Tongue (tissue), 2 donors: ENCODE results near the gene SUN5. TPM values are rescaled to one million over a fixed set of nuclear protein-coding genes. Genes with fewer than 3 reads are reported as not detected.
A peak's percentile ranks its signal among the peaks of the same experiment; 100 is the strongest.
"Not testable (repeated sequence)": the region's sequence is repeated elsewhere in the genome, so short reads cannot be mapped to it uniquely, and the experiment has no call there.

Experiments
- DNase-seq: peaks from one replicate; pipeline ENCODE4 v3.0.0-alpha.2; 2015
- total RNA-seq: library from RNA; depleted of rRNA; stranded (reverse); fragments of >200 nt; gene quantifications from one replicate; pipeline ENCODE4 v1.2.3, GENCODE V29; 2014

SUN5 gene
- total RNA-seq, 1 donor from 2014 or later: not detected

GRCh38 chr20:32963176-32963575, 41.1 kb downstream of the SUN5 start:
- no peak for DNase-seq

DNA sequence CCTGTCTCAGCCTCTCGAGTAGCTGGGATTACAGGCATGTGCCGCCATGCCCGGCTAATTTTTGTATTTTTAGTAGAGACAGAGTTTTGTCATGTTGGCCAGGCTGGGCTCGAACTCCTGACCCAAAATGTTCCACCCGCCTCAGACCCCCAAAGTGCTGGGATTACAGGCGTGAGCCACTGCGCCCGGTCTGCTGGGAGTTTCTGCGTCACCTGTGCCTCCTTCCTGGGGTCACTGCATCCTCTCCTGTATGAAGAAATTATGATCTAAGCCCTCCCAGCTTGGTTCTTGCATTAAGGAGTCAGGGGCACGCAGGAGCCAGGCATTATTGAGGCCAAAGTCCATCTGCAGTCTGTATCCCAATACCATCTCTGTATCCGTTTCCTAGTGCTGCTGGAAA, 41.6 kb downstream of the SUN5 start:
- not testable (repeated sequence) for DNase-seq

GRCh38 chr20:32962053-32962452, 42.2 kb downstream of the SUN5 start:
- no peak for DNase-seq

DNA sequence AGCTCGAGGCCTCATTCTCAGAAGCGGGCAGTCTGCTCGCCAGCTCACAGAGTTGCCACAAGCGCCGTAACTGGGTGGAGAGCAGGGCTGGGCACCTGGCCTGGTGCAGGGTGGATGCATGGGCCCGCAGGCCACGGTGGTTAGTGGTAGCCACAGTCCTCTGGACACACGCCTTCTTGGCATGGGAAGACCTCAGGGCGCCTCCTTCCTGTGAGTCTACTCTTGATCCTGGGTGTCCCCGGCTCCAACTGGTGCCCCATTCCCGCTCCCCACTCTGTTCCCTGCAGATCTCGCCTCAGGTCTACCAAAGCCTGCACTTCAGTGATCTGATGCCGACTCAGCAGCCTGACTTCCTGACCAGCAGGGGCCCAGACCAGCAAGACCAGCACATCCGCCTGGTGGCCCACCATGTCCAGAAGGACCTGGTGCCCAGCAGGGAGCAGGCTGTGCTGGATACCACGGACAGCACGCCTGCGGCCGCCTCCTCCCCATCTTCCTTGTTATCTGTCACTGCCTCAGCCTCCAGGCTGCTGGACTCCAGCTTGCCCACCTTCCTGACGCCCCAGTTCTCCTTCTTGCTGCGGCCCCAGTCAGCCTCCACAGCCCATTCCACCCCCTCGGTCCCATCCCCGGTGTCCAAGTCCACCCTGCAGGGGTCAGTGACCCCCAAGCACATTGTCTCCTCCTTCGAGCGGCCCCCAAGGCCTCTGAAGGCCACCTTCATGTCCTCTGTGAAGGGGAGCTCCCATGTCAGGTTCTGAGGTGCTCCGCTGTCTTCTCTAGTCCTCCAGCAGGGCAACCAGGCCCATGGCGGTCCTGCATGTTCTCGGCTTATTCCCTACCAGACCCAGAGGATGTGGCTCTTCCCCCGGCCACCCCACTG, 43.1 kb downstream of the SUN5 start:
- DNase-seq: no peak

DNA sequence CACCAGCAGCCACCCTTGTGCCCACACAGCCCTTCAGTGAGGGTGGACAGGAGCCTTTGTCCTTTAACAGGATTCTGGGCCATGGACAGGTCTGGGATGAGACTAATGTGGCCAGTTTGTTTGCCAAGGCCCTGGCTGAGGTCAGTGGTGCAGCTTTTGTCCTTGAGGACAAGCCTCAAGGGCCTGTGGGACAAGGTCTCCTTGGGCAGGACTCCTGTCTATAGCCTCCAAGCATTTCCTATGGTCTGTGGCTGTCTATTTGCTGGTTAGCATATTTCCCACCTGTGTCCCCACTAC, 44.1 kb downstream of the SUN5 start:
- DNase-seq: no peak

DNA sequence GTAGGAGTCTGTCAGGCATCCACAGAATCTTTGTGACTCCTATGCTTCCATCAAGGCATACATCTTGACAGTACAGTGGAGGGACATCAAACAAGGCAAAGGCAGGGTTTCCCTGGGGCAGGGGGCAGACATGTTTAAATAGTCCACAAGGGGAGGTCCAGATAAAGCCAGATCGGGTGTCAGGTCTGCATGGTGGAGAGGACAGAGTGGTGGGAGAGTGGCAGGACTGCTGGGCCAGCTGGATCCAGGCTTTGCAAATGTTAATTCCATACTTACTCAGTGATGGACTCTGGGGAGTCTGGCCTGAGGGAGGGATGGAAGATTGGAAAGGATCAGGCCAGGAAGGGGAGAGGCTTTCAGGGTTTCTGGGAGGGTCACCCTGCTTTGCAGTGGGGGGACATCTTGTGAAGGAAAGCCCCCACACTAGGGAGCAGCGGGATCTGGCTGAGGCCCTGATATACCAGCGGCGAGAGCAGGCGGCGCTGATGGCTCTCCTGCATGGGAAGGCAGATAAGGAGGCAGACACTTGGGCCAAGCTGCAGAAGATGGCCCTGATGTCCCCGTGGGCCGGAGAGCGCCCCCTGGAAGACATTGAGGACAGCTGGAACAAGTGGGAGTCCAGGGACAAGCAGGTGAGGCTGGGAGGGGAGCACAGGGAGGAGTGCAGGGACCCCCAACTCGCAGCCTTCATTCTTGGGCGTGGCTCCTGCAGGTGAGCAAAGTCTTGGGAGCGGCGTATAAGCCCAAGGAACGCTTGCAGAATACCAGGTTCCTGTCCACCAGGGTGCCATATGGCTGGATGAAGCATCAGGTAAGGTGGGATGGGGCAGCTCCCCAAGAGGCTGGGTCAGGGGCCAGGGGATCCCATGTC, 44.6 kb downstream of the SUN5 start:
- DNase-seq: no peak

DNA sequence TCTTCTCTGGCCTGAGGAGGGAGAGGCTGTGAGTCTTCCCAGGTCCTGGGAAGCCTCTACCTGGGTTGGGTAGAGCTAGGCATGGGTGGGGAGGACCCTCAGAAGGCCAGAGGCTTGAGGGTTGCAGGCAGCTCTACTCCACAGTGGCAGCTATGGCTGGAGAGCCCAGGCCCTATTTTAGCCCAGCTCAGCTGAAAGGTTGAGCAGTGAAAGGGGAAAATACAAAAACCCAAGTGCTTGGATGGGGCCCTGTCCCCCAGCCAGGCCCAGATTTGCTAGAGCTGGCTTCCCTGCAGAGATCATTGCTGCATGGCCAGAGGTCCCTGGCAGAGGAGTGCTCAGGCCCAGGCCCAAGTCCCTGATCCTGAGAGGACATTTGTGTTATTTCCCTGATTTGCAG, 45.7 kb downstream of the SUN5 start:
- no peak for DNase-seq

DNA sequence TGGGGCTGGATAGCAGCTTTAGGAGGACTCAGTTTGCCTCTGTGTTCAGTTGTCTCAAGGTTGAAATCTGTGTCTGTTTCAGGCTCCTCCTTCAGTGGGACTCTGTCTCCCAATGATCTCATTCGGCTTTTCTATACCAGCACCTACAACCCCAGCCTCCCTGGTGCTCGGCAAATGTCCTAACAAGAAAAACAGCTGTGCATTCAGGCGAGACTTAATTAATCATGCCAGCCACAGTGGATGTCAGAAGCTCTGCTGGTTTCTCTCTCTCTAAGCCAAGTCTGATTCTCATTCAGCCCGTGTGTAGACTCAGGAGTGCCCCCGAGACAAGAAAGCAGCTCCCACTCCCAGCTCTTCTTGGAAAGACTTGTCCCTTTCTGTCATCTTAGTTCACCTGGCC, 46.8 kb downstream of the SUN5 start:
- DNase-seq: no peak

DNA sequence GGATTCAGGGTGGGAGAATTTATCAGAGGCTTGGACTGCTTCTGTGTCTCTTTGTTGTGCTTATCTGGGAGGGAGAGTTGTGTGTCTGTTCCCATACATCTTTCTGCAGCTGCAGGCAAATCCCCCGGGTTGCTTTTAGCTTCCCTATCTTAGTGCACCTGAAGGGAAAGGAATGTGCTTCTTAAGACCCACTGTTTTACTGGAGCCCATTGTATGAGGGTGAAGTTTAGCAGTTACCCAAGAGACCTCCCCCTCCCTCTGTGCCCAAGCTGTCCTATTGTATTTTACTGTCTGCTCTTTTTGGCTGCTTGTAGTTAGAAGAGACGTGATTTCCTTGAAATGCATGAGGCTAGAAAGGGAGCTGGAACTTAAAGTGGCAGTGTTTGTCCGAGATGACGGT, 53.7 kb downstream of the SUN5 start:
- DNase-seq: not testable (repeated sequence)

DNA sequence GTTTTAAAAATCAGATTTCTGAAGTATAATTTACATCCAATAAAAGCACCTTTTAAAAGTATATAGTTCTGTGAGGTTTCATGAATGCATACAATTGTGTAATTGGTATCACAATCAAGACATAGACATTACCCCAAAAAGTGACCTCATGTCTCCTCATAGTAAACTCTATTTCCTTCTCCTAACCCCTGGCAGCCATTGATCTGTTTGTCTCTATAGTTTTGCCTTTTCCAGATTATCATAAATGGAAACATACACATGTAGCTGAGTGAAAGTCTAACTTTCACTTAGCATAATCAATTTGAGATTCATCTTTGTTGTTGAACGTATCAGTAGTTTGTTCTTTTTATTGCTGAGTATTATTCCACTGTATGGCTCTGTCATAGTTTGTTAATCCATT, 57.6 kb downstream of the SUN5 start:
- no peak for DNase-seq

- peak; percentile 28 for DNase-seq
These were observed 58.5 kb downstream of the SUN5 start for GRCh38 chr20:32945710-32946221.

- DNase-seq: no peak
These were observed 60.7 kb downstream of the SUN5 start for GRCh38 chr20:32943490-32944052.

DNA sequence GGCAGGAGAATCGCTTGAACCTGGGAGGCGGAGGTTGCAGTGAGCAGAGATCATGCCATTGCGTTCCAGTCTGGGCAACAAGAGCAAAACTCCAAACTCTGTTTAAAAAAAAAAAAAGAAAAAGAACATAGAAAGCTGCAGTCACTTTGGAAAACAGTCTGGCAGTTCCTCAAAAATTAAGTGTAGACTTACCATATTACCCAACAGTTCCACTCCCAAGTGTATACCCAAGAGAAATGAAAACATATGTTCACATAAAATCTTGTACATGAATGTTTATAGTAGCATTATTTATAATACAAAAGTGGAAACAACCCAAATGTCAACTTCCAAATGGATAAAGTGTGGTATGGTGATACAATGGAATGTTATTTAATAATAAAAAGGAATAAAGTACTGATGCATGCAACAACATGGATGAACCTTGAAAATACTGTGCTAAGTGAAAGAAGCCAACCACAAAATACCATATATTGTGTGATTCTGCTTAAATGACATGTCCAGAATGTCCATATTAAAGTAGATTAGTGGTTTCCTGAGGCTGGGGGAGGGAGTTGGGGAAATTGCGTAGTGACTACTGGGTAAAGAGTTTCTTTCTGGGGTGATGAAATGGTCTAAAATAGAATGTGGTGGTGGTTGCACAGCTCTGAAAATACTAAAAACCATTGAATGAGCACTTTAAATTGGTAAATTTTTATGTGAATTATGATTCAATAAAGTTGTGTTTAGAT, 62.9 kb downstream of the SUN5 start:
- DNase-seq: no peak

- no peak for DNase-seq
These were observed 69.7 kb downstream of the SUN5 start for GRCh38 chr20:32934580-32934979.

Other genes with a start within 250 kb of the SUN5 start
- 2.9 TPM for gene DNMT3B, start 242.0 kb downstream of the SUN5 start, total RNA-seq
- gene MAPRE1, start 184.5 kb downstream of the SUN5 start, total RNA-seq: 111 TPM
- 2.3 TPM for gene EFCAB8, start 145.5 kb downstream of the SUN5 start, total RNA-seq
- gene BPIFB2, start 3.3 kb upstream of the SUN5 start, total RNA-seq: 54.9 TPM
- gene BPIFB6, start 27.2 kb upstream of the SUN5 start, total RNA-seq: not detected
- gene BPIFB3, start 49.5 kb upstream of the SUN5 start, total RNA-seq: 11.3 TPM
- gene BPIFB4, start 75.2 kb upstream of the SUN5 start, total RNA-seq: 0.62 TPM
- not detected for gene BPIFA2, start 163.7 kb upstream of the SUN5 start, total RNA-seq
- gene BPIFA3, start 212.9 kb upstream of the SUN5 start, total RNA-seq: not detected
- 109 TPM for gene BPIFA1, start 231.6 kb upstream of the SUN5 start, total RNA-seq